MV-4-11 (cell line): ENCODE measurements around the gene AMMECR1L.
"Not testable (repeated sequence)": the region's sequence is repeated elsewhere in the genome, so short reads cannot be mapped to it uniquely, and the experiment has no call there.

Experiments
- DNase-seq: peaks from one replicate; lab custom pipeline; 2025; lab: John Stamatoyannopoulos, UW

The AMMECR1L gene

GRCh38 chr2:127841466-127842178 is 44.1 kb downstream of the AMMECR1L start:
- DNase-seq: no peak

- no peak for DNase-seq
Observed at GRCh38 chr2:127840893-127841292, 44.9 kb downstream of the AMMECR1L start.

DNA sequence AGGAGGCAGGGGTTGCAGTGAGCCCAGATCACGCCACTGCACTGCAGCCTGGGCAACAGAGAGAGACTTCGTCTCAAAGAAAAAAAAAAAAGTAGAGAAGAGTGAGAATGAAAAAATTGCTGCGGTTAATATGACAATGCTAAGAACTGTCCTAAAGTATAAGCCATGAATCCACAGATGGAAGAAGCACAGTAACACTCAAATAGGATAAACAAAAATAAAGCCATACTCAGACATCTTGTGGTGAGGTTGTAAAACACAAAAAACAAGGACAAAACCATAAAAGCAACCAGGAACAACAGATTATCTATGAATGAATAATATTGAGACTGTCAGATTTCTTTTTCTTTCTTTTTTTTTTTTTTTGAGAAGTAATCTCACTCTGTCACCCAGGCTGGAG is 50.8 kb downstream of the AMMECR1L start:
- DNase-seq: no peak

GRCh38 chr2:127829845-127830246 is 55.9 kb downstream of the AMMECR1L start:
- no peak for DNase-seq

GRCh38 chr2:127826708-127827107 is 59.0 kb downstream of the AMMECR1L start:
- DNase-seq: not testable (repeated sequence)

DNA sequence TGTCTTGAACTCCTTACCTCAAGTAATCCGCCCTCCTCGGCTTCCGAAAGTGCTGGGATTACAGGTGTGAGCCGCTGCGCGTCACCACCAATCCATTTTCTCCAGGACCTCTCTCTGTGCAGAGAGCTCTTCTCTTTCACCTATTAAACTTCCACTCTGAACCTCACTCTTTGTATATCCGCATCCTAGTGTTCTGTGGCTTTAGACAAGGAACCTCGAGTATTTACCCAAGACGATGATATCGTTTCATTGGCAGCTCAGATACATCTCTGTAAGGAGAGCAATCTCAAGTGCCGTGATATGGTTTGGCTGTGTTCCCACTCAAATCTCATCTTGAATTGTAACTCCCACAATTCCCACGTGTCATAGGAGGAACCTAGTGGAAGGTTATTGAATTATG is 59.7 kb downstream of the AMMECR1L start:
- DNase-seq: no peak

DNA sequence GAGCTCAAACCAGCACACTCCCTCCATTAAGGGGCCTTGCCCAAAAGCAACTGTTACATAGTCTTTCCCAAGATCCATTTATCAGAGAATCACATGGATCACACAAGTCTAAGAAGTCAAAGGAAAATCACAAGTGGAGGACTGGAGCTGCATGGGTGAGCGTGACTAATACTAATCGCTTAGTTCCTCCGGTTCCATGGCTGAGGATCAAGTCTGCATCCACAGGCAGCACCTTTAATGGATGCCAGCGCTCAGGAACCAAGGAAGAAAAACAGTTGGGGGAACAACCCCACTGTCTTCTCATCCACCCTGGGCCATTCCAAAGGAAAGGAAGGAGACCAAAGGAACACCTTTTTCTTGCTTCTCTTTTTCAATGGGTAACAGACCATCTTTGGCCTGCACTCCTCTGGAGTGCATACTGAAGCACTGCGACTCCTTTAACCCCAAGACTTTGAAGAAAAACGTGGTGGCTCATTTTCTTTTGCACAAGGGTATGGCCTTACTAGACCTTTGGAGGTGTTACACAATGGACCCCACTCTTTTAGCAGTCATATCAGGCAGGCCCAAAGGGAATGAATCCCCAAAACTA is 65.6 kb downstream of the AMMECR1L start:
- peak; percentile 26 for DNase-seq

DNA sequence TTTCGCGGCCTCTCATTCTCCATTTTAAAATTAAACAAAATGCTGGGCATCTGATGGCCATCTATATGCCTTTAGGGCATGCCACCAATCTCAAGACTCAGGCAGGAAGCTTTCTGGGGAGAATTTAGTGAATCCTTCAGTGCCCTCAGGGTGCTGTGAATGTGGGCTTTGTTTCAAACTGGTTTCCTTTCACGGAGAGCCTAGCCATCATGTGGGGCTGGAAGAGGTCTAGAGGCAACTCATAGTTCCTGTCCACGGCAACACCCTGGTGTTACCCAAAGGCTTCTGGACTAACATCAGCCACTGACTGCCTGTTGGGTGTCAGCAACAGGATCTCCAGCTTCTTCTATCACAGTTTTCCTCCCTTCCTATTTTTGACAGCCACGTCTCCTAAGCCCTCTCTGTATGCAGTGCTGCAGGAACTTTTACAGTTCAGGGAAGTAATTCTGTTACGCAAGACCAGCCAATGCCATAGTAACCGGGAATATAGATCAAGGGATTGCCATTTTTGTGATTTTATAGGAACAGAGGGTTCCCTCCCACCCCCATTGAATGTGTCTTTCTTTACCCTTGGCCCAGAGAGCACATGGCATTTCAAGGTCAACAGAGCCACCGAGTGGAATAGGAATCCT is 66.8 kb downstream of the AMMECR1L start:
- DNase-seq: peak; percentile 27

- no peak for DNase-seq
Observed at GRCh38 chr2:127818241-127818640, 67.5 kb downstream of the AMMECR1L start.

GRCh38 chr2:127814677-127815076 is 71.1 kb downstream of the AMMECR1L start:
- no peak for DNase-seq

- not testable (repeated sequence) for DNase-seq
Observed at GRCh38 chr2:127812441-127812840, 73.3 kb downstream of the AMMECR1L start.
